NCI-H510A treated with DMSO at 0.1 percent for 48 hours (cell line): Measurements from ENCODE around the gene WNK3.
A peak's percentile ranks its signal among the peaks of the same experiment; 100 is the strongest.
"Not testable (repeated sequence)": the region's sequence is repeated elsewhere in the genome, so short reads cannot be mapped to it uniquely, and the experiment has no call there.

Experiments used
- DNase-seq: peaks from one replicate; lab custom pipeline; 2025; lab: John Stamatoyannopoulos, UW

Gene WNK3

GRCh38 chrX:54357414-54358377 lies at the start of gene WNK3:
WNK3 (minus strand) TSS chrX:54358046.
- DNase-seq: peak; percentile 78

GRCh38 chrX:54407266-54407665 lies 49.4 kb upstream of the WNK3 start:
- DNase-seq: no peak

GRCh38 chrX:54397113-54397512 lies 39.3 kb upstream of the WNK3 start:
- no peak for DNase-seq

GRCh38 chrX:54386314-54386713 lies 28.5 kb upstream of the WNK3 start:
- DNase-seq: no peak

GRCh38 chrX:54384661-54385060 lies 26.8 kb upstream of the WNK3 start:
- DNase-seq: not testable (repeated sequence)

GRCh38 chrX:54359408-54359807 lies 1.6 kb upstream of the WNK3 start:
- DNase-seq: no peak

GRCh38 chrX:54358424-54359211 lies 772 bp upstream of the WNK3 start:
- peak; percentile 81 for DNase-seq

GRCh38 chrX:54352677-54353076 lies 5.2 kb downstream of the WNK3 start:
- DNase-seq: no peak

GRCh38 chrX:54337383-54337782 lies 20.5 kb downstream of the WNK3 start:
- not testable (repeated sequence) for DNase-seq

GRCh38 chrX:54325077-54325476 lies 32.8 kb downstream of the WNK3 start:
- no peak for DNase-seq

- DNase-seq: no peak
Observed at GRCh38 chrX:54320067-54320466, 37.8 kb downstream of the WNK3 start.

GRCh38 chrX:54306379-54306778 lies 51.5 kb downstream of the WNK3 start:
- no peak for DNase-seq

- no peak for DNase-seq
Observed at GRCh38 chrX:54301516-54301915, 56.3 kb downstream of the WNK3 start.

- DNase-seq: no peak
Observed at GRCh38 chrX:54294306-54294705, 63.5 kb downstream of the WNK3 start.

- DNase-seq: no peak
Observed at GRCh38 chrX:54292755-54293154, 65.1 kb downstream of the WNK3 start.

- no peak for DNase-seq
Observed at GRCh38 chrX:54291758-54292157, 66.1 kb downstream of the WNK3 start.

- no peak for DNase-seq
Observed at GRCh38 chrX:54288968-54289367, 68.9 kb downstream of the WNK3 start.

GRCh38 chrX:54288277-54288676 lies 69.6 kb downstream of the WNK3 start:
- peak; percentile 15 for DNase-seq

GRCh38 chrX:54281676-54282075 lies 76.2 kb downstream of the WNK3 start:
- no peak for DNase-seq

- no peak for DNase-seq
Observed at GRCh38 chrX:54280466-54280865, 77.4 kb downstream of the WNK3 start.

- no peak for DNase-seq
Observed at GRCh38 chrX:54271664-54272063, 86.2 kb downstream of the WNK3 start.

- DNase-seq: peak; percentile 14
Observed at GRCh38 chrX:54248309-54248708, 109.5 kb downstream of the WNK3 start.

- no peak for DNase-seq
Observed at GRCh38 chrX:54246866-54247265, 111.0 kb downstream of the WNK3 start.
